H9 (cell line): ENCODE measurements around the gene DAB2IP. TPM values are rescaled to one million over a fixed set of nuclear protein-coding genes. Genes with fewer than 3 reads are reported as not detected.

Experiments
- DNase-seq: peaks from one replicate; pipeline ENCODE4 v3.0.0-alpha.2; 2017
- H2AFZ ChIP-seq: one replicate; pipeline ENCODE4 v1.6.1; 2013; ENCODE audit warnings: mild to moderate bottlenecking, low read length, control low read depth, moderate library complexity
- H2AK5ac ChIP-seq: 2 replicates; pipeline ENCODE4 v1.6.1; 2013; ENCODE audit warnings: low read length, control low read depth, mixed read lengths; ENCODE audit not compliant: insufficient read length
- H2BK120ac ChIP-seq: one replicate; pipeline ENCODE4 v1.6.1; 2013; ENCODE audit warnings: low read depth, mild to moderate bottlenecking, low read length, control low read depth, inconsistent platforms; ENCODE audit not compliant: poor library complexity, severe bottlenecking
- H2BK12ac ChIP-seq: 2 replicates; pipeline ENCODE4 v1.6.1; 2013; ENCODE audit warnings: low read length, control low read depth, mixed read lengths, low read depth; ENCODE audit not compliant: insufficient read length
- H2BK15ac ChIP-seq: 2 replicates; pipeline ENCODE4 v1.6.1; 2013; ENCODE audit warnings: low read depth, low read length, control low read depth
- H2BK20ac ChIP-seq: one replicate; pipeline ENCODE4 v1.6.1; 2013; ENCODE audit warnings: low read depth, mild to moderate bottlenecking, low read length, control low read depth, inconsistent platforms; ENCODE audit not compliant: poor library complexity, severe bottlenecking
- H2BK5ac ChIP-seq: 2 replicates; pipeline ENCODE4 v1.6.1; 2013; ENCODE audit warnings: low read length, control low read depth, mixed read lengths; ENCODE audit not compliant: insufficient read length
- H3K14ac ChIP-seq: 2 replicates; pipeline ENCODE4 v1.6.1; 2013; ENCODE audit warnings: low read length, control low read depth; ENCODE audit not compliant: insufficient read depth
- H3K18ac ChIP-seq: 2 replicates; pipeline ENCODE4 v1.6.1; 2013; ENCODE audit warnings: low read depth, mild to moderate bottlenecking, mixed read lengths, low read length, control low read depth; ENCODE audit not compliant: insufficient read length
- H3K23ac ChIP-seq: 2 replicates; pipeline ENCODE4 v1.6.1; 2013; ENCODE audit warnings: low read length, control low read depth, mixed read lengths, low read depth; ENCODE audit not compliant: insufficient read length
- H3K23me2 ChIP-seq: 2 replicates; pipeline ENCODE4 v1.6.1; 2013; ENCODE audit warnings: low read depth, mild to moderate bottlenecking, mixed read lengths, low read length, control low read depth; ENCODE audit not compliant: insufficient read length, poor library complexity, severe bottlenecking
- H3K27ac ChIP-seq: 2 replicates; pipeline ENCODE4 v1.5.1; 2013; ENCODE audit warnings: low read length, control low read depth, mixed read lengths, low read depth; ENCODE audit not compliant: insufficient read length
- H3K27me3 ChIP-seq: 2 replicates; pipeline ENCODE4 v1.6.1; 2013; ENCODE audit warnings: low read length, control low read depth, inconsistent platforms; ENCODE audit not compliant: insufficient read depth
- H3K4ac ChIP-seq: 2 replicates; pipeline ENCODE4 v1.6.1; 2013; ENCODE audit warnings: low read depth, mild to moderate bottlenecking, control low read depth, inconsistent platforms, low read length, moderate library complexity
- H3K4me1 ChIP-seq: 2 replicates; pipeline ENCODE4 v1.6.1; 2013; ENCODE audit warnings: low read length, control low read depth, inconsistent platforms; ENCODE audit not compliant: insufficient read depth
- H3K4me2 ChIP-seq: 2 replicates; pipeline ENCODE4 v1.6.1; 2013; ENCODE audit warnings: low read length, control low read depth, mixed read lengths; ENCODE audit not compliant: insufficient read length, insufficient read depth
- H3K56ac ChIP-seq: 2 replicates; pipeline ENCODE4 v1.6.1; 2013; ENCODE audit warnings: low read depth, mild to moderate bottlenecking, mixed read lengths, low read length, control low read depth; ENCODE audit not compliant: insufficient read length
- H3K79me1 ChIP-seq: 2 replicates; pipeline ENCODE4 v1.6.1; 2013; ENCODE audit warnings: low read depth, mild to moderate bottlenecking, moderate library complexity, low read length, control low read depth, inconsistent platforms; ENCODE audit not compliant: insufficient read depth, poor library complexity, severe bottlenecking
- H3K79me2 ChIP-seq: 2 replicates; pipeline ENCODE4 v1.6.1; 2013; ENCODE audit warnings: low read length, control low read depth, inconsistent platforms; ENCODE audit not compliant: insufficient read depth
- H3K9ac ChIP-seq: 2 replicates; pipeline ENCODE4 v1.6.1; 2013; ENCODE audit warnings: low read length, control low read depth, mixed read lengths; ENCODE audit not compliant: insufficient read length; ENCODE audit errors: extremely low read depth
- H3K9me3 ChIP-seq: one replicate; pipeline ENCODE4 v1.6.1; 2013; ENCODE audit warnings: low read depth, low read length, inconsistent platforms; ENCODE audit not compliant: control insufficient read depth
- H3T11ph ChIP-seq: one replicate; pipeline ENCODE4 v1.6.1; 2013; ENCODE audit warnings: mild to moderate bottlenecking, low read length, control low read depth, inconsistent platforms
- H4K20me1 ChIP-seq: one replicate; pipeline ENCODE4 v1.6.1; 2013; ENCODE audit not compliant: control insufficient read depth, insufficient read length, insufficient read depth
- H4K5ac ChIP-seq: 2 replicates; pipeline ENCODE4 v1.6.1; 2013; ENCODE audit warnings: low read depth, mild to moderate bottlenecking, mixed read lengths, low read length, control low read depth; ENCODE audit not compliant: insufficient read length
- H4K8ac ChIP-seq: replicated peaks from 2 replicates; pipeline ENCODE4 v1.6.1; 2013; ENCODE audit warnings: low read length, control low read depth, mixed read lengths, low read depth; ENCODE audit not compliant: insufficient read length
- H4K91ac ChIP-seq: 2 replicates; pipeline ENCODE4 v1.6.1; 2013; ENCODE audit warnings: low read depth, mild to moderate bottlenecking, moderate library complexity, mixed read lengths, low read length, control low read depth; ENCODE audit not compliant: insufficient read length
- H3K27ac Mint-ChIP-seq, 3 experiments: 2 replicates in 2 of 3; 3 replicates in 1 of 3; pipeline ENCODE4 v1.8.0; 2020 to 2021; ENCODE audit warnings: mixed read lengths in 3 of 3, mild to moderate bottlenecking in 1 of 3, moderate library complexity in 1 of 3
- H3K27me3 Mint-ChIP-seq: 2 replicates; pipeline ENCODE4 v1.8.0; 2021; ENCODE audit warnings: low read depth, mild to moderate bottlenecking, moderate library complexity, mixed read lengths
- H3K36me3 Mint-ChIP-seq, 3 experiments: 2 replicates in 2 of 3; 3 replicates in 1 of 3; pipeline ENCODE4 v1.8.0; 2020 to 2021; ENCODE audit warnings: low read depth in 3 of 3, mixed read lengths in 3 of 3; ENCODE audit not compliant: insufficient read depth in 1 of 3
- H3K4me1 Mint-ChIP-seq, 2 experiments: 2 replicates each; pipeline ENCODE4 v1.8.0; 2020; ENCODE audit warnings: mixed read lengths in 2 of 2
- H3K4me3 Mint-ChIP-seq, 2 experiments: 2 replicates in 1 of 2; 3 replicates in 1 of 2; pipeline ENCODE4 v1.8.0; 2020 to 2021; ENCODE audit warnings: mild to moderate bottlenecking in 2 of 2, mixed read lengths in 2 of 2, moderate library complexity in 1 of 2
- H3K9me3 Mint-ChIP-seq, 2 experiments: 2 replicates in 1 of 2; 3 replicates in 1 of 2; pipeline ENCODE4 v1.8.0; 2020; ENCODE audit warnings: mild to moderate bottlenecking in 2 of 2, mixed read lengths in 2 of 2, moderate library complexity in 1 of 2
- CTCF ChIP-seq: fragments of 200-600 bp; sonication (generic); conservative IDR thresholded peaks from 3 replicates; pipeline ENCODE4 v1.8.0; 2021; ENCODE audit warnings: antibody characterized with exemption, mild to moderate bottlenecking
- WGBS: extraction: QIAGEN DNeasy Blood & Tissue Kit; methylation state at CpG from one replicate; pipeline ENCODE4 v1.1.7; 2013; ENCODE audit warnings: missing lambda C conversion rate, low lambda C conversion rate, mixed read lengths; ENCODE audit not compliant: insufficient read length; ENCODE audit errors: extremely low coverage; 5-methylcytosine and 5-hydroxymethylcytosine counted together
- total RNA-seq: library from RNA; stranded (reverse); gene quantifications from 2 replicates; pipeline ENCODE4 v1.2.1, GENCODE V29; 2021

The DAB2IP gene
- total RNA-seq, 1 experiment from 2014 or later: 22.6 TPM

GRCh38 chr9:121631115-121631514, 20.3 kb upstream of the DAB2IP start:
- Mint-ChIP-seq H3K4me3 (no peak overlapping the region), H3K27me3 (no peaks in the 10 kb centered on the region; the same call in 1 of the 2 replicates), H3K9me3 (no peaks in the 10 kb centered on the region; a peak in 1 of 5 replicates), H3K4me1 (peaks cover 20 to 23% of the 10 kb centered on the region in 2 experiments), H3K27ac (no peak overlapping the region; a peak in 1 of 7 replicates), H3K36me3 (no peaks in the 10 kb centered on the region)
- Histone ChIP-seq H3K4me1 (no peaks in the 10 kb centered on the region), H4K8ac (no peak overlapping the region), H3K27ac (no peak overlapping the region), H2AK5ac (no peak overlapping the region), H2AFZ (no peak overlapping the region), H3K18ac (no peak overlapping the region), H3K27me3 (no peaks in the 10 kb centered on the region), H2BK15ac (no peak overlapping the region; the same call in 1 of the 2 replicates), H4K91ac (no peak overlapping the region), H3K4me2 (no peak overlapping the region), H3K56ac (no peak overlapping the region), H2BK5ac (no peak overlapping the region), H3K14ac (no peak overlapping the region), H3K23me2 (peaks cover 3% of the 10 kb centered on the region), H3K23ac (no peak overlapping the region), H3K9ac (no peak overlapping the region), H3K9me3 (no peaks in the 10 kb centered on the region), H3K4ac (no peak overlapping the region), H2BK12ac (no peak overlapping the region), H3K79me1 (no peaks in the 10 kb centered on the region), H3T11ph (no peak overlapping the region), H2BK20ac (no peak overlapping the region), H4K5ac (no peak overlapping the region), H2BK120ac (no peak overlapping the region), H4K20me1 (no peaks in the 10 kb centered on the region), H3K79me2 (no peaks in the 10 kb centered on the region)
- TF ChIP-seq CTCF: no peak
- DNase-seq: no peak
- WGBS: no CpG with 5 or more reads among the region's 3 CpGs
